Measurements from ENCODE around the gene FAM81B.

GRCh38 chr5:95382801-95383200, 8.4 kb upstream of the FAM81B start:
- TF ChIP-seq REST (IDR thresholded peaks at IDR 0.05) (no peak), EP300 (IDR thresholded peaks at IDR 0.05) (no peak), CTCF (IDR thresholded peaks at IDR 0.05) (no peak), ZSCAN20 (CRISPR knock-in tag; IDR thresholded peaks at IDR 0.05) (no peak), RFX5 (IDR thresholded peaks at IDR 0.05) (no peak), PBX3 (IDR thresholded peaks at IDR 0.05) (no peak), POLR2A (IDR thresholded peaks at IDR 0.05; ENCODE audit: low read length) (no peak), MAZ (IDR thresholded peaks at IDR 0.05; ENCODE audit: borderline replicate concordance, low read depth, low read length) (no peak), FOSL2 (IDR thresholded peaks at IDR 0.05) (no peak), FOSL2 (CRISPR knock-in tag; IDR thresholded peaks at IDR 0.05) (no peak), MYC (IDR thresholded peaks at IDR 0.05; ENCODE audit: borderline replicate concordance, low read length) (no peak), TFCP2L1 (CRISPR knock-in tag; IDR thresholded peaks at IDR 0.05) (no peak), HEYL (CRISPR knock-in tag; IDR thresholded peaks at IDR 0.05) (no peak)
